ENCODE measurements around the gene KCTD3. TPM values are rescaled to one million over a fixed set of nuclear protein-coding genes. Genes with fewer than 3 reads are reported as not detected.

KCTD3 gene
- total RNA-seq, 1 experiment from 2014 or later, result 46.7 TPM

DNA sequence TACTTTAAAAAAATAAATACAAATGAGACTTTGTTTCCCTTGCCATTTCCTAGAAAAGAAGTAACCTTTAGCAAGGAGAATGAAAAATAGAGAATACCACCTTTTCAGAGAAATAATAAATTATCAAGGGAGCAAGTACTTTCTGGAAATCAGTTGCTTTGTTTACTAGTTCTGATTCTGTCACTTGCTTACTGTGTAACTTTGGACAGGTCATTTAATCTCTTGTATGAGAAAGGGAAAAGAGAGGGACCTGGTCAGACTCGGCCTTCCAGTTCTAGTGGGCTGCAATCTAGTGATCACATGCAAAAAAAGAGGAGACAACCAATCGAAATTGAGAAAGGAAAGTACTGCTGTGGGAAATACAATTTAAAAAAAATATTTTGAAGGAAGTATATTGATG lies 34.2 kb downstream of the KCTD3 start:
- Histone ChIP-seq H3K36me3 (ENCODE audit: control insufficient read depth in 1 of 2, insufficient read depth in 2 of 2, low read length in 2 of 2) (peaks cover 9 to 11% of the 10 kb centered on the region in 2 experiments; a peak in 2 of 4 replicates), H3K4me2 (ENCODE audit: low read length) (no peak overlapping the region), H3K79me2 (ENCODE audit: insufficient read depth, low read length) (no peaks in the 10 kb centered on the region), H3K9ac (ENCODE audit: low read length) (no peak overlapping the region), H3K4me1 (ENCODE audit: control insufficient read depth in 1 of 2, insufficient read depth in 2 of 2, low read length in 2 of 2) (no peaks in the 10 kb centered on the region), H4K20me1 (ENCODE audit: insufficient read depth) (no peaks in the 10 kb centered on the region), H3K9me3 (ENCODE audit: control insufficient read depth in 1 of 2, insufficient read depth in 1 of 2, low read depth in 1 of 2, low read length in 2 of 2) (no peaks in the 10 kb centered on the region), H3K9me2 (ENCODE audit: insufficient read depth) (no peaks in the 10 kb centered on the region), H3K4me3 (replicated peaks in 1 of 2; ENCODE audit: low read depth in 1 of 2, low read length in 2 of 2) (no peak overlapping the region), H2AFZ (ENCODE audit: low read depth, low read length, poor library complexity, severe bottlenecking) (no peak overlapping the region), H3K27me3 (ENCODE audit: insufficient read depth, low read length) (no peaks in the 10 kb centered on the region), H3K27ac (ENCODE audit: low read depth, low read length) (no peak overlapping the region)
- DNase-seq (ENCODE audit: low read depth, low spot score) (no peak), ATAC-seq (no peak)
- no peak for TF ChIP-seq SIN3A (IDR thresholded peaks at IDR 0.05; ENCODE audit: low read depth)
- TF ChIP-seq POLR2AphosphoS5 (IDR thresholded peaks at IDR 0.05; ENCODE audit: low read depth, low read length), result no peak
- TF ChIP-seq JUND (IDR thresholded peaks at IDR 0.05), result no peak
- TF ChIP-seq POLR2A (IDR thresholded peaks at IDR 0.05; ENCODE audit: borderline replicate concordance, extremely low read depth, insufficient read depth, insufficient read length), result no peak
- TF ChIP-seq, protein P1, sequence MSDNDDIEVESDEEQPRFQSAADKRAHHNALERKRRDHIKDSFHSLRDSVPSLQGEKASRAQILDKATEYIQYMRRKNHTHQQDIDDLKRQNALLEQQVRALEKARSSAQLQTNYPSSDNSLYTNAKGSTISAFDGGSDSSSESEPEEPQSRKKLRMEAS (IDR thresholded peaks at IDR 0.05), result no peak
- TF ChIP-seq CEBPB (IDR thresholded peaks at IDR 0.05; ENCODE audit: low read depth), result no peak
- no peak for TF ChIP-seq ELF1 (IDR thresholded peaks at IDR 0.05; ENCODE audit: borderline replicate concordance, low read depth)
- CTCF ChIA-PET, result no interaction called here
- intact Hi-C loops (cut with micrococcal nuclease), result no loop called here
- RAD21 ChIA-PET (ENCODE audit: low non-redundant PET in 1 of 2, low total read pairs in 2 of 2, uncharacterized antibody in 2 of 2, unreplicated experiment in 2 of 2), result no interaction called here
- BruUV-seq (replicated peaks), result no TSS peak
- POLR2A ChIA-PET, result no interaction called here

DNA sequence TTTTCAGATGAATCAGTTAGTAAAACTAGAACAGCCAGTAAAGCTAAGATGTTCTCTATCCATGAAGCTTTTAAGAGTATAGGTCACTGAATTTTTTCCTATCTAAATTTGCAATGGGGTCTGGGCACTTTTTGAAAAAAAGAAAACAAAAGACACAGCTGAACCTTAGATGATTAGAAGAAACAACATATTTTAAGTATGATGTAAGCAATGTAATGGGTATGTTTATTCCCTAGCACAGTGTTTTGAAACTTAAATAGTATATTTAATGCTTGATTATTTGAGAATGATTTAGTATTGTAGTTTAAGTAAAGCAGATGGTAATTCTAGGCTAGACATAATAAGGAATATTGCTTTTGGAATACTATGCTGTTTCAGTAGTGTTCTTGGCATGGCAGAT lies 36.2 kb downstream of the KCTD3 start:
- BruUV-seq (replicated peaks), result no TSS peak
- TF ChIP-seq ZFX (IDR thresholded peaks at IDR 0.05) (no peak), TCF7L2 (IDR thresholded peaks at IDR 0.05; ENCODE audit: borderline replicate concordance, extremely low read depth, insufficient read depth, insufficient read length) (no peak), RAD21 (IDR thresholded peaks at IDR 0.05; ENCODE audit: low read depth) (no peak), ELF1 (IDR thresholded peaks at IDR 0.05; ENCODE audit: borderline replicate concordance, low read depth) (no peak), POLR2A (IDR thresholded peaks at IDR 0.05; ENCODE audit: borderline replicate concordance, extremely low read depth, insufficient read depth, insufficient read length) (no peak), EZH2 (IDR thresholded peaks at IDR 0.05) (no peak), REST (IDR thresholded peaks at IDR 0.05; ENCODE audit: low read depth) (no peak), POLR2AphosphoS5 (IDR thresholded peaks at IDR 0.05; ENCODE audit: low read depth, low read length) (no peak), ZNF274 (IDR thresholded peaks at IDR 0.05; ENCODE audit: low read depth, low read length) (no peak), SRF (IDR thresholded peaks at IDR 0.05; ENCODE audit: low read depth) (no peak), SP1 (IDR thresholded peaks at IDR 0.05; ENCODE audit: low read depth) (no peak), CEBPB (IDR thresholded peaks at IDR 0.05; ENCODE audit: low read depth) (no peak), EGR1 (IDR thresholded peaks at IDR 0.05; ENCODE audit: low read depth) (no peak)
- TF ChIP-seq, protein P1 (IDR thresholded peaks at IDR 0.05), result no peak
- TF ChIP-seq, protein P2, sequence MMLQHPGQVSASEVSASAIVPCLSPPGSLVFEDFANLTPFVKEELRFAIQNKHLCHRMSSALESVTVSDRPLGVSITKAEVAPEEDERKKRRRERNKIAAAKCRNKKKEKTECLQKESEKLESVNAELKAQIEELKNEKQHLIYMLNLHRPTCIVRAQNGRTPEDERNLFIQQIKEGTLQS (IDR thresholded peaks at IDR 0.05), result no peak

More for the DNA sequence above, 36.2 kb downstream of the KCTD3 start:
- ChIA-PET RAD21 (ENCODE audit: low non-redundant PET in 1 of 2, low total read pairs in 2 of 2, uncharacterized antibody in 2 of 2, unreplicated experiment in 2 of 2) (interaction anchor here in 1 of 2 experiments (0.6 kb wide), 1 partner anchor 399 kb away, joined by 3 read pairs; no protein-coding TSS in a partner anchor), CTCF (no interaction called here), POLR2A (no interaction called here)
- intact Hi-C loops (cut with micrococcal nuclease), result no loop called here
- H3K79me2 ChIP-seq (ENCODE audit: insufficient read depth, low read length), result 0 out of 2 replicates have a peak, but pooled peaks cover 4% of the 10 kb centered on the region
- no peaks in the 10 kb centered on the region for H4K20me1 ChIP-seq (ENCODE audit: insufficient read depth)
- no peak for ATAC-seq
- no peak overlapping the region for H2AFZ ChIP-seq (ENCODE audit: low read depth, low read length, poor library complexity, severe bottlenecking)
- DNase-seq (ENCODE audit: low read depth, low spot score), result no peak
- H3K4me1 ChIP-seq (ENCODE audit: control insufficient read depth in 1 of 2, insufficient read depth in 2 of 2, low read length in 2 of 2), result no peaks in the 10 kb centered on the region
- peaks cover 5 to 11% of the 10 kb centered on the region in 2 experiments; a peak in 3 of 4 replicates for H3K36me3 ChIP-seq (ENCODE audit: control insufficient read depth in 1 of 2, insufficient read depth in 2 of 2, low read length in 2 of 2)
- H3K4me2 ChIP-seq (ENCODE audit: low read length), result no peak overlapping the region
- no peak overlapping the region for H3K9ac ChIP-seq (ENCODE audit: low read length)
- no peak overlapping the region for H3K27ac ChIP-seq (ENCODE audit: low read depth, low read length)
- no peak overlapping the region for H3K4me3 ChIP-seq (replicated peaks in 1 of 2; ENCODE audit: low read depth in 1 of 2, low read length in 2 of 2)
- H3K9me2 ChIP-seq (ENCODE audit: insufficient read depth), result no peaks in the 10 kb centered on the region
- no peaks in the 10 kb centered on the region for H3K9me3 ChIP-seq (ENCODE audit: control insufficient read depth in 1 of 2, insufficient read depth in 1 of 2, low read depth in 1 of 2, low read length in 2 of 2)
- H3K27me3 ChIP-seq (ENCODE audit: insufficient read depth, low read length), result no peaks in the 10 kb centered on the region
